NCI-H510A treated with DMSO at 0.1 percent for 48 hours (cell line): ENCODE data around the gene GFM1.
"Not testable (repeated sequence)": the region's sequence is repeated elsewhere in the genome, so short reads cannot be mapped to it uniquely, and the experiment has no call there.

Source experiments
- DNase-seq: peaks from one replicate; lab custom pipeline; 2025; lab: John Stamatoyannopoulos, UW

Gene GFM1

GRCh38 chr3:158678687-158679086 is 34.4 kb downstream of the GFM1 start:
- DNase-seq: no peak

DNA sequence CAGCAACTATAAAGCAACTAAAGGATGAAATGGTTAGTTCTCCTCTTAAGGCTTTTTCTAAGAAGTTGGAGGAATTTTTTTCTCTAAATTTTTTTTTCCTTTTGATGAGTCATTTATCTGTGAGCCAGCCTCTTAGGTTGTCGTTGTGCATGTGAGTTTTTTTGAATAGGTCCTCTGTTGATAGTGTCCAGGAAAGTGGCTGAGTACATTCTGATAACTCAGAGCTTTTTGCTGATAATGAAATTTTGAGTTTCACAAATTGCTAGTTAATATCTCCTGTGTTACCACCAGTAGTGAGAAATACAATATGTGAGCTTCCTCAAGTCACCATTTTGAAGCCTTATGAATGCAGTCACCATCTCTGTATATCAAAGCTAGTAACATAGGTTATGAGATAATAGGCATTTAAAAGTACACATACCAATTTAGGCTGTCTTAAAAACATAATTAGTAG is 35.2 kb downstream of the GFM1 start:
- DNase-seq: no peak

DNA sequence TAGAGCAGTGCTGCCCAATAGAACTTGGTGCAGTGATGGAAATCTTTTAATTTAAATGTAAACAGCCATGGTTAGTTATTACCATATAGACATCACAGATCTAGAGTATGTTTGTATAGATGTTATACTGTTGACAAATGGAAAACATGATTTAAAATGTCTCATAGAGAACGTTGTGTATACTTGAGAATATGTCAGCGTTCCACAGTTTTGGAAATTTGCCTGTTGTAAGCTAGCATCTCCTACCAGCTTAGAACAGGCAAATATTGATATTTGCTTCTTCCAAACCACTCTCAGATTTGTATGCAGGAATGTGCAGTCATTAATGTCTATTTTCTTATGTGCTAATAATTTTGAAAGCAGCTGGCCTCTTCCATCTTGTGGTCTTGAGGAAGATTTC is 36.5 kb downstream of the GFM1 start:
- DNase-seq: no peak

GRCh38 chr3:158683230-158683962 is 39.1 kb downstream of the GFM1 start:
- no peak for DNase-seq

- DNase-seq: no peak
Measured at GRCh38 chr3:158685159-158685558, 40.8 kb downstream of the GFM1 start.

GRCh38 chr3:158693866-158694456 is 49.6 kb downstream of the GFM1 start:
- DNase-seq: not testable (repeated sequence)

GRCh38 chr3:158696618-158697017 is 52.3 kb downstream of the GFM1 start:
- DNase-seq: no peak

GRCh38 chr3:158700559-158700958 is 56.2 kb downstream of the GFM1 start:
- no peak for DNase-seq

GRCh38 chr3:158701420-158702065 is 57.2 kb downstream of the GFM1 start:
- DNase-seq: no peak

GRCh38 chr3:158702815-158703481 is 58.6 kb downstream of the GFM1 start:
- no peak for DNase-seq

DNA sequence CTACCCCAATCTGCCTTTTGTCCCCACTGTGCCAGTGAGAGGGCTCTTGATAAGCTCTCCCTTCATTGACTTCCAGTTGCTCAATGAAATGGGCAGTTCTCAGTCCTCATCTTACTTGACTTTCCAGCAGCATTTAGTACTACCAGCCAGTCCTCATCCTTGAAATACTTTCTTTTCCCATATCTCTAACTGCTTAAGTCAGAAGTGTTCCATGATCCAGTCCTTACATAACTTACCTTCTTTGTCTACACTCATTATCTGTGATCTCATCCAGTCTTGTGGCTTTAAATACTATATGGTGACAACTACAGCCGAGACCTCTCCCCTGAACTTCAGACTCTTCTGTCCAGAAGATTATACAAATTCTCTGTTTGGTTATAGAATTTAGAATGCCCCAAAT is 59.2 kb downstream of the GFM1 start:
- DNase-seq: no peak

- no peak for DNase-seq
Measured at GRCh38 chr3:158709666-158710083, 65.3 kb downstream of the GFM1 start.

GRCh38 chr3:158710601-158711000 is 66.3 kb downstream of the GFM1 start:
- DNase-seq: no peak

DNA sequence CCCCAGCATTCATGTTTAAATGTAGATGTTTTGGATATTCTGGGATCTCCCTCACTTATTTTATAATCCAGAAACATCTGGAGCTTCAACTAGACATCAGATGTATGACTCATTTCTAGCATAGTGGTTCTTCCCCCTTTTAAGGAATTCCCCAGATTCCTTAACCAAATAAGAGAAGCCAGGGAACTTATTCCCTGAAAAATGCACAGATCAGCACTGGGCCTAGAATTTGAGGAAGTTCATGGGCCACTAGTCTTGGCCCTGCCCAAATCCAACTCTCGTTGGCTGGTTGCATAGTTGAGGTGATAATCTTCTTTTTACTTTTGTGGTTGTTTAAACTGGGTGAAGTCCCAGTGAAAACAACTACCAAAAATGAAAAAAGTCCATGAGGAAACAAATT is 67.6 kb downstream of the GFM1 start:
- no peak for DNase-seq

DNA sequence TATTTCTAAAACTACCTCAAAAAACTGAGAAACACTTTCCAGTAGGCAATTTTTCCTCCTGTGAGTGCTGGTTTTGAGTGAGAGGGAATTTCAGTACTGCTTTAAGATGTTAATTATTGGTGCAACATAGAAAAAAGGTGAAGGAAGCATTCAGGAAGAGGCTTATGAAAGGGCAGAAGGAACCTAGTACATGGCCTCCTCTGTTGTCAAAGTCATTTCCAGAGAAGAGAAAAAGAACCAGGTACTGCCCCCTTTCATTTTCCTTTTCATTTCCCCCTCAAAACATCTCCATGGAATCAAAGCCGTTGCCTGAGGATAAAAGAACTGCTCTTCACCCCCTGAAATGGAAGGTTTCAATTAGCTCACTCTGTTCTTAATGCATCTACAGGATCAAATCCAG is 68.1 kb downstream of the GFM1 start:
- DNase-seq: no peak

- DNase-seq: no peak
Measured at GRCh38 chr3:158713094-158713499, 68.8 kb downstream of the GFM1 start.

GRCh38 chr3:158717576-158717975 is 73.2 kb downstream of the GFM1 start:
- no peak for DNase-seq

DNA sequence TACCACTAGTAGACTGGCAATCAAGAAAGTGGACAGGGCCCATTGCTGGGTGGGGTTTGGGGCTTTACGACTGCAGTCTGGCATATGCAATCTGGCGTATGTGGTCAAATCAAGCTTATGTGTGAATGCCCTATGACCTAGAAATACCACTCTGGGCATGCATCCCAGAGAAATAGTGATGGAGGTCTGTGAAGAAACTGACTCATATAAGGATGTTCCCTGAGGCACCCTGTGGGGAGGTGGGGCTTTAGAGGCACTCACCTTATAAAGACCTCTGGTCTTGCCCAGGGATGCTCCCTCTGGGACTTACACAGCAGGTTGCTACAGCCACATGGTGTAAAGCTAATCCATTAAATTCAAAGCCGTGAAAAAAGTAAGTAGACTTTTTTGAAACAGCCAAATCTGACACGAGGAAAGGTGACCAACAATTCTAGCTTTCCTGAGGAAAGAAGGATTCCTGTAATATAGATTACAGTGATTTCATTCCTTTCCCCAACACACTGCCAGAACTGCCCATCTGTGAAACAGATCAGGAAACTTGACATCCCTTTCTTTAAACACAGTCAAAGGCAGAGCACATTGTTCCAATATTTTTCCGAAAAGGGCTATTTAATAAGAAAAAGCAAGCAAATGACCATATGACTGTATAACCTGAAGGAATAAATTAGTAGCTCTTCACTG is 74.3 kb downstream of the GFM1 start:
- DNase-seq: no peak

DNA sequence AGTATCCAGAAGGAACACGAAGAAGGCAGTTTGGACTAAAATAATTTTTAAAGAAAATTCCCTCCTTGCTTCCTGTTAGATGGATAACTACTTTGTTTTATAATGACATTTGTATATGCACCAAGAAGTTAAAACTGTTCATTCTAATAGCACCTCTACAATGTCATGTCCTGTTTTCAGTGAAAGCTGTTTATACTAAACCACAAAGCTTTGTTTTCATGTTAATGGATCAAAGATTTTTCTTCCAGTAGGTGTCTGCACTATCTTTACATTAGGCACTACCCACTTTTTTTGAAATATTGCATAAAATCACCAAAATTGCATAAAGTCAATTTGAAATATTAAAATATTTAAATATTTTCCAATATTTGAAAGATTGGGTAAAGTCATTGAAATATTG is 77.8 kb downstream of the GFM1 start:
- no peak for DNase-seq

DNA sequence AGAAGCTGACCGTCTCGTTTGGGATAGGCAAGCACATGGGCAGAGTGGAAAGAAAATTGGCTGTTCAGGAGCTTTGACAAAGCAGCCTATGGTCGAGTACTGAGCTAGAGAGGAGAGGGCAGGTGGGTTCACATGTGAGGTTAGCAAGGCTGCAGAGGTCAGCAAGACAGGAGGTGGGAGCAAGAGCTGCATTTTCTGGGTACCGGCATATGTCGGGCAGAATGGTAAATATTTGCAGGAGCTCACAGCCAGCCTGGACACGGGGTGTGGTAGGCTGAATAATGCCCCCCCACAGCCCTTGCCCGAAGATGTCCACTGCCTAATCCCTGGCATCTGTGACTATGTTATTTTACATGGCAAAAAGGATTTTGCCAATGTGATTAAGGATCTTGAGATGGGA is 79.7 kb downstream of the GFM1 start:
- DNase-seq: no peak

DNA sequence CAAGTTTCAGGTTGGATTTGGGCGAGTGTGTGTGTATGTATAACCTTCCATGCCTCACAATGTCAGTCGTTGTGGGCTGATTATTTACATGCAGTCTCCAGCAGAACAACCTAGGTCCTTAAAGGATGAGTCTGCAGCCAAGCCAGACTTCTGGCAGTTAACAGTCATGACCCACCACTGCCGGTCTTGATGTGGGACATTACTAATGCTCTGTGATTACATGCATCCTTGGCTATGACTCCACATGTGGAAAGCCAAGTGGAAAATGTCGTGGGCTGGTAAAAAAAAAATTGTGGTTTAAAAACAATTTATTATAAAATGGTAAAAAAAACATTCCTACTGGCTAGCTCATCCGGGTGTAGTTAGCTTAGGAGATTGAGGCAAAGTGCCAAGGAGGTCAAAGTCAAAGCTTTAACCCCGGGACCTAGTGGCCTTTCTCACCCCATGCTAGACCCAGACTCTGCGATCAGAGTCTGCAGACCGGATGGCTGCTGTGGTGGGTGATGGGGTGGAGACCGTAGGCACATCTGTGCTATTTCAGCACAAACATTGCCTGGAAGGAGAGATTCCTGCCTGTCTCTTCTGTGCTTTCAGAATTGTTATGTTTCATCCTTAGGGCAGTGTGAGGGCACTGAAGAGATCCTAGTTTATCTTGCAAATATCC is 81.2 kb downstream of the GFM1 start:
- DNase-seq: peak; percentile 16
